ENCODE measurements around the gene SCAANT1.

Gene SCAANT1

GRCh38 chr3:63877737-63878393, 34.3 kb downstream of the SCAANT1 start:
- no peak overlapping the region for H3K27ac ChIP-seq
- H2AFZ ChIP-seq: no peak overlapping the region
- no peaks in the 10 kb centered on the region for H3K9me3 ChIP-seq (ENCODE audit: control insufficient read depth, low read length)
- H3K27me3 ChIP-seq (ENCODE audit: control insufficient read depth, insufficient read depth, low read length): no peaks in the 10 kb centered on the region
- H3K36me3 ChIP-seq (ENCODE audit: control insufficient read depth, insufficient read depth, low read length): no peaks in the 10 kb centered on the region
- H3K4me3 ChIP-seq (ENCODE audit: low read depth, low read length): no peak overlapping the region
- H3K4me1 ChIP-seq: peaks cover 18% of the 10 kb centered on the region
- TF ChIP-seq CTCF (IDR thresholded peaks at IDR 0.05): no peak
- H3K79me2 ChIP-seq: peaks cover 25% of the 10 kb centered on the region
- no peak overlapping the region for H3K9ac ChIP-seq
- H3K4me2 ChIP-seq (ENCODE audit: low read length): no peak overlapping the region

DNA sequence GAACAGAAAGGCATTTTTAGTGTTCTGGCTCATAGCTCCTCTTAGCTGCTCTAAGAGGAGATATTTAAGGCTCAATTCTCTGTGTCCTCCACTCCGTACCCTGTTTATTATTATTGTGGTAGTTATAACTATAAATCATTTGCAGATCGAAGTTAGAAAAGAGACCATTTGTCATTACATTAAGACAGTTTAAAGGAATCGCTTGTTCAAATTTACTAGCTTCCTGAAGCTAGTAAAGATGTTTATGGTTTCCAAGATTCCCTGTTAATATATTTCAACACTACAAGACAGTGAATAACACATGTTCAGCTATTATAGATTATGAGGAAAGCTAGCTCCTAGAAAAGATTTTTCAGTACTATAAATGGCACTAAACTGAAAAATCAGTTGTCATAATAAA, 35.9 kb downstream of the SCAANT1 start:
- H3K4me2 ChIP-seq (ENCODE audit: low read length): no peak overlapping the region
- H3K27me3 ChIP-seq (ENCODE audit: control insufficient read depth, insufficient read depth, low read length): no peaks in the 10 kb centered on the region
- peaks cover 29% of the 10 kb centered on the region for H3K79me2 ChIP-seq
- H3K4me3 ChIP-seq (ENCODE audit: low read depth, low read length): no peak overlapping the region
- peaks cover 22% of the 10 kb centered on the region for H3K4me1 ChIP-seq
- H3K9ac ChIP-seq: no peak overlapping the region
- no peak overlapping the region for H2AFZ ChIP-seq
- H3K36me3 ChIP-seq (ENCODE audit: control insufficient read depth, insufficient read depth, low read length): no peaks in the 10 kb centered on the region
- TF ChIP-seq CTCF (IDR thresholded peaks at IDR 0.05): no peak
- no peak overlapping the region for H3K27ac ChIP-seq
- H3K9me3 ChIP-seq (ENCODE audit: control insufficient read depth, low read length): no peaks in the 10 kb centered on the region

DNA sequence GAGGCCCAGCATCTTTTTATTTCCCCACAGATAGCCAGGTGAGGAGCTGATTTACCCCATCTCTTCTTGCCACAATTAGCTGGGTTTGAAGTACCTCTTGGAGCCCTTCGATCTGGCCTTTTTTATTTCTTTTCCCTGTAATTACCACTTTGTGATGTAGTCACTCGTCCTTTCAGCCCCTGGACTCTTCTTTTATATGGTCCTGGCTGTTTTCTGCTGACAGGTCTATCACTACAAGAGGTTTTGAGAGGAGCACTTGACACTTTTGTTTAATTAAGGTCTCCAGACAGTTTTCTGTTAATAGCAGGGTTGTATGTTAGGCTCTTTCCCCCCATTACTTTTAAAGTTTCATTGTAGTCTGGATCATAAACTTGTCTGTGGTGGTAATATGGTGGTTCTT, 36.7 kb downstream of the SCAANT1 start:
- Histone ChIP-seq H3K27ac (no peak overlapping the region), H3K9ac (no peak overlapping the region), H3K9me3 (ENCODE audit: control insufficient read depth, low read length) (no peaks in the 10 kb centered on the region), H2AFZ (no peak overlapping the region), H3K4me3 (ENCODE audit: low read depth, low read length) (no peak overlapping the region), H3K4me2 (ENCODE audit: low read length) (no peak overlapping the region), H3K4me1 (peaks cover 27% of the 10 kb centered on the region), H3K27me3 (ENCODE audit: control insufficient read depth, insufficient read depth, low read length) (no peaks in the 10 kb centered on the region), H3K36me3 (ENCODE audit: control insufficient read depth, insufficient read depth, low read length) (no peaks in the 10 kb centered on the region), H3K79me2 (peaks cover 25% of the 10 kb centered on the region)
- TF ChIP-seq CTCF (IDR thresholded peaks at IDR 0.05): no peak

DNA sequence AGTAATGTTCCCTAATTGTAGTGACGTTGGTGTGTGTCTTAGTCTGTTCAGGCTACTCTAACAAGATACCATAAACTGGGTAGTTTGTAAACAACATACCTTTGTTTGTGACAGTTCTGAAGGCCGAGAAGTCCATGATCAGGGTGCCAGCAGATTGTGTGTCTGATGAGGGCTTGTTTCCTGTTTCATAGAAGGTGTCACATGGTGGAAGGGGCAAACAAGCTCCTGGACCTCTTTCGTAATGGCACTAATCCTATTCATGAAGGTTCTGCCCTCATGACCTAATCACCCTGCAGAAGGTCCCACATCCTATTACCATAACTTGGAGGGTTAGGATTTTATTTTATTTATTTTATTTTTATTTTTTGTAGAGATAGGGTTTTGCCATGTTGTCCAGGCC, 37.4 kb downstream of the SCAANT1 start:
- Histone ChIP-seq H3K9me3 (ENCODE audit: control insufficient read depth, low read length) (no peaks in the 10 kb centered on the region), H3K4me1 (peaks cover 31% of the 10 kb centered on the region), H3K4me2 (ENCODE audit: low read length) (no peak overlapping the region), H2AFZ (no peak overlapping the region), H3K27me3 (ENCODE audit: control insufficient read depth, insufficient read depth, low read length) (no peaks in the 10 kb centered on the region), H3K9ac (no peak overlapping the region), H3K79me2 (peaks cover 25% of the 10 kb centered on the region), H3K4me3 (ENCODE audit: low read depth, low read length) (no peak overlapping the region), H3K36me3 (ENCODE audit: control insufficient read depth, insufficient read depth, low read length) (no peaks in the 10 kb centered on the region), H3K27ac (no peak overlapping the region)
- TF ChIP-seq CTCF (IDR thresholded peaks at IDR 0.05): no peak

Measured in parathyroid adenoma (tissue), 2 donors.